Uterus (tissue), 2 donors: ENCODE results near the gene SNRPF.

Source experiments
- CTCF ChIP-seq, 4 experiments: fragments of 200-600 bp in 2 of 4; fragments of 450-650 bp in 2 of 4; sonication (generic) in 2 of 4; IDR thresholded peaks; one replicate each; pipeline ENCODE4 v1.5.1; 2016 to 2019; ENCODE audit warnings: antibody characterized with exemption in 4 of 4, mild to moderate bottlenecking in 2 of 4, moderate library complexity in 1 of 4
- POLR2A ChIP-seq, 2 donors: fragments of 450-650 bp; IDR thresholded peaks; one replicate each; pipeline ENCODE4 v1.6.1; 2016; ENCODE audit warnings: antibody characterized with exemption in 2 of 2, mild to moderate bottlenecking in 1 of 2, moderate library complexity in 1 of 2

GRCh38 chr12:95862038-95862437 lies 3.3 kb downstream of the SNRPF start:
- no peak for TF ChIP-seq POLR2A (IDR thresholded peaks at IDR 0.05)
- TF ChIP-seq CTCF (IDR thresholded peaks at IDR 0.05), result no peak
